Endothelial cell of umbilical vein (primary cell): ENCODE data around the gene LMX1A. TPM values are rescaled to one million over a fixed set of nuclear protein-coding genes. Genes with fewer than 3 reads are reported as not detected.

Experiments
- BruUV-seq: library from RNA; stranded (reverse); fragments of 400-500 nt; replicated peaks from 2 replicates; lab custom pipeline; 2021; lab: Mats Ljungman, UMichigan
- CTCF ChIA-PET: fragments of 300-600, 350-600 bp; sonication (Branson Sonifier 250); formaldehyde crosslinking; loops from one replicate; lab custom pipeline; 2021; ENCODE audit warnings: antibody characterized with exemption, inconsistent platforms; lab: Charles Lee
- POLR2A ChIA-PET: fragments of 300-600, 350-600 bp; sonication (Branson Sonifier 250); formaldehyde crosslinking; loops from one replicate; lab custom pipeline; 2021; ENCODE audit warnings: antibody characterized with exemption, inconsistent platforms; lab: Charles Lee
- DNase-seq: peaks from one replicate; pipeline ENCODE4 v3.0.0-alpha.2; 2011; ENCODE audit warnings: low read depth, low spot score
- FAIRE-seq: peaks from 2 replicates; lab custom pipeline; 2011; peaks lifted over from hg19 to GRCh38; lab: Jason Lieb, UNC
- H2AFZ ChIP-seq: 2 replicates; pipeline ENCODE4 v1.6.0; 2012; ENCODE audit warnings: low read depth, low read length, control low read depth, inconsistent platforms
- H3K27ac ChIP-seq: 2 replicates; pipeline ENCODE4 v1.5.1; 2011; ENCODE audit warnings: low read depth, mild to moderate bottlenecking, control low read depth, low read length, moderate library complexity; ENCODE audit not compliant: insufficient read depth
- H3K27me3 ChIP-seq, 2 experiments: 2 replicates each; pipeline versions ENCODE4 v1.6.0 to v1.6.1; 2011; ENCODE audit warnings: low read length in 2 of 2, mixed read lengths in 1 of 2; ENCODE audit not compliant: control insufficient read depth in 2 of 2, insufficient read depth in 2 of 2
- H3K36me3 ChIP-seq, 2 experiments: 2 replicates in 1 of 2; 3 replicates in 1 of 2; pipeline ENCODE4 v1.5.1; 2011; ENCODE audit warnings: low read length in 2 of 2, mild to moderate bottlenecking in 1 of 2, moderate library complexity in 1 of 2; ENCODE audit not compliant: control insufficient read depth in 2 of 2, insufficient read depth in 2 of 2; ENCODE audit errors: extremely low read depth in 1 of 2
- H3K4me1 ChIP-seq: 3 replicates; pipeline ENCODE4 v1.5.1; 2011; ENCODE audit warnings: mild to moderate bottlenecking, low read length; ENCODE audit not compliant: control insufficient read depth, insufficient read depth; ENCODE audit errors: extremely low read depth
- H3K4me2 ChIP-seq: 2 replicates; pipeline ENCODE4 v1.6.1; 2011; ENCODE audit warnings: low read length, control low read depth, mixed read lengths; ENCODE audit not compliant: insufficient read depth
- H3K4me3 ChIP-seq, 3 experiments: fragments of 200-600 bp in 1 of 3; sonication (generic), shearing (Covaris generic) in 1 of 3; replicated peaks in 1 of 3; 2 replicates each; pipeline ENCODE4 v1.5.1; 2011 to 2016; ENCODE audit warnings: control low read depth in 3 of 3, low read length in 3 of 3, mild to moderate bottlenecking in 2 of 3, inconsistent platforms in 1 of 3, low read depth in 1 of 3, moderate library complexity in 1 of 3; ENCODE audit not compliant: insufficient read depth in 1 of 3
- H3K79me2 ChIP-seq: 2 replicates; pipeline ENCODE4 v1.6.0; 2012; ENCODE audit warnings: low read length, inconsistent platforms; ENCODE audit not compliant: control insufficient read depth, insufficient read depth
- H3K9ac ChIP-seq: replicated peaks from 2 replicates; pipeline ENCODE3; 2011; ENCODE audit warnings: low read length, control low read depth; ENCODE audit not compliant: insufficient read depth; ENCODE audit errors: extremely low read depth
- H3K9me1 ChIP-seq: replicated peaks from 3 replicates; pipeline ENCODE4 v1.6.0; 2011; ENCODE audit warnings: mild to moderate bottlenecking, low read length; ENCODE audit not compliant: control insufficient read depth, insufficient read depth; ENCODE audit errors: extremely low read depth
- H3K9me3 ChIP-seq: replicated peaks from 2 replicates; pipeline ENCODE4 v1.5.1; 2012; ENCODE audit warnings: low read length, inconsistent platforms; ENCODE audit not compliant: control insufficient read depth, insufficient read depth
- H4K20me1 ChIP-seq: replicated peaks from 2 replicates; pipeline ENCODE3; 2011; ENCODE audit warnings: mild to moderate bottlenecking, low read length; ENCODE audit not compliant: control insufficient read depth, insufficient read depth; ENCODE audit errors: extremely low read depth
- CTCF ChIP-seq, 2 donors: IDR thresholded peaks; 1 replicate in 1 of 2; 2 replicates in 1 of 2; pipeline ENCODE4 v1.5.1; 2011; ENCODE audit warnings: low read length in 2 of 2, mild to moderate bottlenecking in 2 of 2, moderate library complexity in 2 of 2, control low read depth in 1 of 2, inconsistent platforms in 1 of 2, low read depth in 1 of 2; ENCODE audit not compliant: insufficient read depth in 1 of 2; ENCODE audit errors: extremely low read depth in 1 of 2
- EZH2 ChIP-seq: IDR thresholded peaks from 2 replicates; pipeline ENCODE4 v1.6.1; 2012; ENCODE audit warnings: borderline replicate concordance, low read depth, mild to moderate bottlenecking, moderate library complexity, low read length, inconsistent platforms; ENCODE audit not compliant: severe bottlenecking
- FOS ChIP-seq: IDR thresholded peaks from 2 replicates; pipeline ENCODE4 v1.6.1; 2011; ENCODE audit warnings: mild to moderate bottlenecking, low read length, moderate library complexity, borderline replicate concordance; ENCODE audit not compliant: insufficient read depth
- GATA2 ChIP-seq: IDR thresholded peaks from 2 replicates; pipeline ENCODE4 v1.7.0; 2011; ENCODE audit warnings: low read depth, mild to moderate bottlenecking, moderate library complexity, mixed read lengths, low read length; ENCODE audit not compliant: insufficient read length, insufficient read depth
- JUN ChIP-seq: IDR thresholded peaks from 2 replicates; pipeline ENCODE4 v1.6.1; 2011; ENCODE audit warnings: borderline replicate concordance, low read depth; ENCODE audit not compliant: insufficient read length, insufficient read depth
- MYC ChIP-seq: IDR thresholded peaks from one replicate; pipeline ENCODE4 v1.6.1; 2011; ENCODE audit warnings: mild to moderate bottlenecking, low read depth, low read length
- POLR2A ChIP-seq: IDR thresholded peaks from 2 replicates; pipeline ENCODE4 v1.6.1; 2012; ENCODE audit warnings: low read depth, mild to moderate bottlenecking, control low read depth, low read length
- POLR2AphosphoS5 ChIP-seq: IDR thresholded peaks from 2 replicates; pipeline ENCODE4 v1.6.1; 2012; ENCODE audit warnings: low read depth, mild to moderate bottlenecking, control low read depth, low read length, moderate library complexity; ENCODE audit not compliant: insufficient read depth
- dilution Hi-C: fragments of 300-500 bp; cut with MboI; formaldehyde crosslinking; loops from one replicate; pipeline ENCODE4 v1.15.0; 2019; ENCODE audit warnings: low sequenced_read_pairs; ENCODE audit not compliant: extremely low pct_ligation_motif_present
- intact Hi-C: fragments of 100-400 bp; cut with micrococcal nuclease; formaldehyde crosslinking; loops from one replicate; pipeline ENCODE4 v1.10.0; 2022
- polyA plus RNA-seq, 4 experiments: library from polyadenylated mRNA; depleted of rRNA in 3 of 4; stranded (reverse) in 3 of 4; unstranded in 1 of 4; fragments of >200 nt; gene quantifications; 2 replicates each; pipeline versions ENCODE4 v1.2.1 to v1.2.3, GENCODE V29; 2011 to 2012; ENCODE audit warnings: missing spikeins in 1 of 4
- total RNA-seq: library from RNA; stranded (reverse); gene quantifications from 2 replicates; pipeline ENCODE4 v1.2.3, GENCODE V29; 2021

The LMX1A gene
- total and polyA plus RNA-seq, 2 donors (not counting 3 experiments of a cell fraction or from before 2014, with no cell fraction given) = not detected

- DNase-seq (no peak), FAIRE-seq (no peak)
- intact Hi-C loops = no loop called here
- Histone ChIP-seq H3K36me3 (no peaks in the 10 kb centered on the region), H3K4me1 (no peaks in the 10 kb centered on the region), H3K27me3 (no peaks in the 10 kb centered on the region), H3K27ac (no peak overlapping the region), H3K4me3 (no peak overlapping the region), H4K20me1 (no peaks in the 10 kb centered on the region), H2AFZ (no peak overlapping the region), H3K4me2 (no peak overlapping the region), H3K9me3 (no peaks in the 10 kb centered on the region), H3K9me1 (no peaks in the 10 kb centered on the region), H3K9ac (no peak overlapping the region), H3K79me2 (no peaks in the 10 kb centered on the region)
- ChIA-PET CTCF (no interaction called here), POLR2A (no interaction called here)
- TF ChIP-seq GATA2 = no peak
- TF ChIP-seq FOS = no peak
- TF ChIP-seq EZH2 = no peak
- no peak for TF ChIP-seq JUN
- no peak for TF ChIP-seq CTCF (IDR thresholded peaks at IDR 0.05; ENCODE audit: extremely low read depth in 1 of 2, insufficient read depth in 1 of 2, low read depth in 1 of 2, low read length in 2 of 2)
- no peak for TF ChIP-seq POLR2A
- dilution Hi-C loops = no loop called here
- BruUV-seq = no TSS peak
These were observed 41.0 kb downstream of the LMX1A start for GRCh38 chr1:165315481-165315880.

GRCh38 chr1:165313903-165314302, 42.6 kb downstream of the LMX1A start:
- Histone ChIP-seq H3K9me3 (no peaks in the 10 kb centered on the region), H3K4me1 (no peaks in the 10 kb centered on the region), H3K9me1 (no peaks in the 10 kb centered on the region), H3K79me2 (no peaks in the 10 kb centered on the region), H3K27me3 (no peaks in the 10 kb centered on the region), H3K36me3 (no peaks in the 10 kb centered on the region), H2AFZ (no peak overlapping the region), H4K20me1 (no peaks in the 10 kb centered on the region), H3K4me3 (no peak overlapping the region), H3K4me2 (no peak overlapping the region), H3K9ac (no peak overlapping the region), H3K27ac (no peak overlapping the region)
- TF ChIP-seq JUN = no peak
- TF ChIP-seq POLR2AphosphoS5 = no peak
- no peak for TF ChIP-seq POLR2A
- no peak for TF ChIP-seq CTCF (IDR thresholded peaks at IDR 0.05; ENCODE audit: extremely low read depth in 1 of 2, insufficient read depth in 1 of 2, low read depth in 1 of 2, low read length in 2 of 2)
- TF ChIP-seq FOS = no peak
- no peak for TF ChIP-seq MYC
- no peak for TF ChIP-seq EZH2
- dilution Hi-C loops = no loop called here
- POLR2A ChIA-PET = no interaction called here
- DNase-seq = no peak
- intact Hi-C loops = no loop called here
- no peak for FAIRE-seq
- BruUV-seq = no TSS peak
- CTCF ChIA-PET = interaction anchor here (0.7 to 1.1 kb wide), 2 partner anchors 20 to 1745 kb away, joined by 3 to 6 read pairs; no protein-coding TSS in a partner anchor
